Mesenchymal stem cell (in vitro differentiated cells and primary cell): Measurements from ENCODE around the gene WWOX.

Source experiments
- DNase-seq: peaks from one replicate; pipeline ENCODE4 v3.0.0-alpha.2; 2013
- H2AFZ ChIP-seq: one replicate; pipeline ENCODE4 v1.6.1; 2013; ENCODE audit warnings: low read depth, mild to moderate bottlenecking, control low read depth, inconsistent platforms, low read length, moderate library complexity
- H2AK5ac ChIP-seq: 2 replicates; pipeline ENCODE4 v1.6.1; 2013; ENCODE audit warnings: low read length, moderate library complexity, mild to moderate bottlenecking, inconsistent platforms; ENCODE audit not compliant: severe bottlenecking
- H2BK120ac ChIP-seq: one replicate; pipeline ENCODE4 v1.6.1; 2013; ENCODE audit warnings: low read depth, mild to moderate bottlenecking, inconsistent platforms, low read length, moderate library complexity
- H2BK12ac ChIP-seq, 2 experiments: one replicate each; pipeline ENCODE4 v1.6.1; 2013; ENCODE audit warnings: inconsistent platforms in 2 of 2, low read length in 2 of 2, mild to moderate bottlenecking in 2 of 2, moderate library complexity in 2 of 2, control low read depth in 1 of 2
- H2BK15ac ChIP-seq: one replicate; pipeline ENCODE4 v1.6.1; 2013; ENCODE audit warnings: mild to moderate bottlenecking, low read depth, inconsistent platforms; ENCODE audit not compliant: poor library complexity, severe bottlenecking
- H2BK5ac ChIP-seq: 2 replicates; pipeline ENCODE4 v1.6.1; 2013; ENCODE audit warnings: low read depth, mild to moderate bottlenecking, low read length, control low read depth, inconsistent platforms; ENCODE audit not compliant: poor library complexity, severe bottlenecking
- H3K14ac ChIP-seq, 2 experiments: one replicate each; pipeline ENCODE4 v1.6.1; 2013; ENCODE audit warnings: inconsistent platforms in 2 of 2, low read length in 2 of 2, control low read depth in 1 of 2, mild to moderate bottlenecking in 1 of 2, moderate library complexity in 1 of 2
- H3K18ac ChIP-seq, 2 experiments: one replicate each; pipeline ENCODE4 v1.6.1; 2013; ENCODE audit warnings: inconsistent platforms in 2 of 2, low read length in 2 of 2, control low read depth in 1 of 2, low read depth in 1 of 2, mild to moderate bottlenecking in 1 of 2
- H3K23ac ChIP-seq, 2 experiments: one replicate each; pipeline ENCODE4 v1.6.1; 2013; ENCODE audit warnings: inconsistent platforms in 2 of 2, low read length in 2 of 2, mild to moderate bottlenecking in 2 of 2, moderate library complexity in 2 of 2, control low read depth in 1 of 2
- H3K27ac ChIP-seq: 2 replicates; pipeline ENCODE4 v1.5.1; 2013; ENCODE audit warnings: mild to moderate bottlenecking, moderate library complexity, low read length, control low read depth, inconsistent platforms; ENCODE audit not compliant: poor library complexity, severe bottlenecking
- H3K27me3 ChIP-seq, 2 experiments: 2 replicates each; pipeline versions ENCODE4 v1.6.1 to v1.7.0; 2013; ENCODE audit warnings: low read length in 2 of 2, mild to moderate bottlenecking in 2 of 2, moderate library complexity in 2 of 2, control low read depth in 1 of 2, inconsistent platforms in 1 of 2; ENCODE audit not compliant: control insufficient read depth in 1 of 2, insufficient read depth in 1 of 2
- H3K36me3 ChIP-seq, 2 experiments: 2 replicates each; pipeline versions ENCODE4 v1.6.1 to v1.7.0; 2013; ENCODE audit warnings: low read length in 2 of 2, control low read depth in 1 of 2, inconsistent platforms in 1 of 2, low read depth in 1 of 2, mild to moderate bottlenecking in 1 of 2; ENCODE audit not compliant: insufficient read depth in 2 of 2, control insufficient read depth in 1 of 2
- H3K4ac ChIP-seq, 2 experiments: one replicate each; pipeline ENCODE4 v1.6.1; 2013; ENCODE audit warnings: inconsistent platforms in 2 of 2, low read length in 2 of 2, mild to moderate bottlenecking in 2 of 2, moderate library complexity in 2 of 2, control low read depth in 1 of 2, low read depth in 1 of 2
- H3K4me1 ChIP-seq: 2 replicates; pipeline ENCODE4 v1.6.1; 2013; ENCODE audit warnings: low read depth, low read length, control low read depth; ENCODE audit not compliant: control insufficient read depth, insufficient read depth
- H3K4me2 ChIP-seq: 2 replicates; pipeline ENCODE4 v1.6.1; 2013; ENCODE audit warnings: low read length, mild to moderate bottlenecking, inconsistent platforms; ENCODE audit not compliant: poor library complexity, severe bottlenecking
- H3K4me3 ChIP-seq, 2 experiments: 2 replicates each; pipeline versions ENCODE4 v1.5.1 to v1.7.0; 2013; ENCODE audit warnings: low read length in 2 of 2, mild to moderate bottlenecking in 2 of 2, control low read depth in 1 of 2, low read depth in 1 of 2; ENCODE audit not compliant: insufficient read depth in 1 of 2
- H3K79me1 ChIP-seq: replicated peaks from 2 replicates; pipeline ENCODE4 v1.6.1; 2013; ENCODE audit warnings: mild to moderate bottlenecking, control low read depth, low read length, inconsistent platforms; ENCODE audit not compliant: poor library complexity, severe bottlenecking
- H3K9ac ChIP-seq: 2 replicates; pipeline ENCODE4 v1.7.0; 2013; ENCODE audit warnings: mild to moderate bottlenecking, low read length, moderate library complexity
- H3K9me3 ChIP-seq: 2 replicates; pipeline ENCODE4 v1.7.0; 2013; ENCODE audit warnings: mild to moderate bottlenecking, low read length; ENCODE audit not compliant: control insufficient read depth
- H4K8ac ChIP-seq: one replicate; pipeline ENCODE4 v1.6.1; 2013; ENCODE audit warnings: inconsistent platforms, mild to moderate bottlenecking, low read length, moderate library complexity
- H4K91ac ChIP-seq: one replicate; pipeline ENCODE4 v1.6.1; 2013; ENCODE audit warnings: mild to moderate bottlenecking, low read length, inconsistent platforms
- WGBS: methylation state at CpG from one replicate; pipeline ENCODE4 v1.1.7; 2013; ENCODE audit warnings: mixed read lengths; 5-methylcytosine and 5-hydroxymethylcytosine counted together

WWOX gene

GRCh38 chr16:78663690-78664089 lies 564.2 kb downstream of the WWOX start:
- Histone ChIP-seq H2BK5ac (no peak overlapping the region), H3K4me3 (no peak overlapping the region), H3K4me1 (no peaks in the 10 kb centered on the region)

DNA sequence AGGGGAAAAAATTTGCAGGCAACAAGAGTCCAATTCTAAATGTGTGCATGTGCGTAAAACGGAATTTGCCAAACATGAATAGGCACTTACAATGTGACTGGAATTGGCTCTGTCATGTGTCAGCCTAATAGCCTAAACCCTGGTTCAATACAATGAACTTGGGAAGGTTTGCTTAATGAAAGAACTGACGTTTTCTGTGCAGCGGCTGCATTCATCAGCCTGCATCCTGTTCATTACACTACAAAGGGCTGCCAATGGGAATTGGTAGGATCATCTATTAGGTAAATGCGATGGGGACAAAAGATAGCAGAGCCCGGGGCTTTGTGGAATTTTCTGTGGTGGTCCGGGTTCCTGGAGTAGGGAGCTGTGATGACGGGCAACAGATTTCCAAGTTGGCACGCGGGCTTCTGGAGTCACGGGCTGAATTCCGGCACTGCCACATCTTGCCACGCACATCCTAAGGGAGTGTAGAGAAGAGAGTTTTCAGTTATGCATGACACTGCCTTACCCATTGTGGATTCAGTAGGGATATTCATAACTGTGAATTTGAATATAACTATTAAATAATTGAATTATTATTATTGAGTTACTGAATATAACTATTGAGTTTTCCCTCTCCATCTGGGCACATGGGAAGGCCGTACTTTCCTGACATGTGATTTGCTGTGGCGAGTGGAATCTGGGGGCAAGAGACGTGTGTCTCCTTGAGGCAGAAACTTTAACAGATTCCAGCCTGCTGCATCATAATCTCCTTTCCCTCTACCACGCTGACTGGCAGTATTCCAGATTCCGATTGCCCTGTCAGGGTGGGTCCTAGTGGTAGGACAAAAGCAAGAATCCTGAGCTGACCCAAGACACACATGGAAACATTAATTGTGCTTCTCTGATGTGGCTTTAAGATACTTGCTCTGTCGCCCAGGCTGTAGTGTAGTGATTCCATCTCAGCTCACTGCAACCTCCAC lies 565.6 kb downstream of the WWOX start:
- H3K4me1 ChIP-seq = no peaks in the 10 kb centered on the region
- no peak overlapping the region for H2AFZ ChIP-seq
- H3K23ac ChIP-seq = no peak overlapping the region
- H4K91ac ChIP-seq = no peak overlapping the region
- no peak overlapping the region for H3K4me2 ChIP-seq
- peak overlapping the region in 1 of 2 experiments; percentile 14 for H3K14ac ChIP-seq
- WGBS = 83% methylated on average over 17 of the region's 19 CpGs
- no peaks in the 10 kb centered on the region for H3K79me1 ChIP-seq
- peak overlapping the region in 1 of 2 experiments; percentile 47 for H2BK12ac ChIP-seq
- no peak overlapping the region for H2BK120ac ChIP-seq
- no peaks in the 10 kb centered on the region for H3K9me3 ChIP-seq
- H3K36me3 ChIP-seq = no peaks in the 10 kb centered on the region
- H3K27ac ChIP-seq = no peak overlapping the region
- no peak overlapping the region for H2BK15ac ChIP-seq
- no peak overlapping the region for H3K18ac ChIP-seq
- H3K27me3 ChIP-seq = no peaks in the 10 kb centered on the region
- H2BK5ac ChIP-seq = no peak overlapping the region
- H3K4ac ChIP-seq = no peak overlapping the region
- no peak overlapping the region for H2AK5ac ChIP-seq
- no peak overlapping the region for H3K9ac ChIP-seq
- DNase-seq = peak; percentile 27
- no peak overlapping the region for H3K4me3 ChIP-seq
- H4K8ac ChIP-seq = no peak overlapping the region

More at GRCh38 chr16:78663690-78664089, 564.2 kb downstream of the WWOX start:
- Histone ChIP-seq H3K9me3 (no peaks in the 10 kb centered on the region), H2BK120ac (no peak overlapping the region), H2BK15ac (no peak overlapping the region), H4K91ac (no peak overlapping the region), H3K36me3 (no peaks in the 10 kb centered on the region), H4K8ac (no peak overlapping the region), H2AK5ac (no peak overlapping the region), H3K27ac (no peak overlapping the region), H3K18ac (no peak overlapping the region), H3K27me3 (no peaks in the 10 kb centered on the region), H3K9ac (no peak overlapping the region), H3K14ac (peak overlapping the region in 1 of 2 experiments; percentile 44), H3K4me2 (no peak overlapping the region), H2AFZ (no peak overlapping the region), H3K79me1 (no peaks in the 10 kb centered on the region), H2BK12ac (no peak overlapping the region), H3K23ac (no peak overlapping the region), H3K4ac (no peak overlapping the region)
- 95% methylated on average over 5 of the region's 5 CpGs for WGBS
- DNase-seq = no peak

DNA sequence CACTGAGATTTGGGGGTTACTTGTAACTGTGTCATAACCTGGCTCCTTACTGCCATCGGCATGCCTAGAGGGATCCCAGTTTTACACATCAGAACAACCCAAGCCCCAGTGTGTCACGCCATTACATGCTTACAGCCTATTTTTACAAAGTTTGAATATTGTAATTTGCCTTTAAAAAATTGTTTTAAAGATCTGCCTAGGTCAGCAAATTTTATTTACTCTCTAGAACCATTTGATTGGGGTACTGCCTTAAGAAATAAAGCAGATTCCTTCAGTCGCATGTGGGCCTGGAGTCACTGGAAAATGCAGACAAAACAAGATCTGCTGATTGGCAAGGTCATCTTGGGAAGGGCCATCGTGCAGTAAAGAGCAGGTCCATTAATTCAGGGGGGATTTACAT lies 566.9 kb downstream of the WWOX start:
- 70% methylated on average over 3 of the region's 4 CpGs for WGBS
- no peak for DNase-seq
- Histone ChIP-seq H4K91ac (no peak overlapping the region), H3K4me2 (no peak overlapping the region), H3K23ac (no peak overlapping the region), H3K14ac (no peak overlapping the region), H3K4ac (no peak overlapping the region), H3K27me3 (no peaks in the 10 kb centered on the region), H3K79me1 (no peaks in the 10 kb centered on the region), H4K8ac (no peak overlapping the region), H3K18ac (no peak overlapping the region), H2BK15ac (no peak overlapping the region), H3K9ac (no peak overlapping the region), H2AFZ (no peak overlapping the region), H3K4me3 (no peak overlapping the region), H2BK5ac (no peak overlapping the region), H2BK12ac (no peak overlapping the region), H3K36me3 (no peaks in the 10 kb centered on the region), H3K9me3 (no peaks in the 10 kb centered on the region), H3K27ac (no peak overlapping the region), H3K4me1 (no peaks in the 10 kb centered on the region), H2AK5ac (no peak overlapping the region), H2BK120ac (no peak overlapping the region)

DNA sequence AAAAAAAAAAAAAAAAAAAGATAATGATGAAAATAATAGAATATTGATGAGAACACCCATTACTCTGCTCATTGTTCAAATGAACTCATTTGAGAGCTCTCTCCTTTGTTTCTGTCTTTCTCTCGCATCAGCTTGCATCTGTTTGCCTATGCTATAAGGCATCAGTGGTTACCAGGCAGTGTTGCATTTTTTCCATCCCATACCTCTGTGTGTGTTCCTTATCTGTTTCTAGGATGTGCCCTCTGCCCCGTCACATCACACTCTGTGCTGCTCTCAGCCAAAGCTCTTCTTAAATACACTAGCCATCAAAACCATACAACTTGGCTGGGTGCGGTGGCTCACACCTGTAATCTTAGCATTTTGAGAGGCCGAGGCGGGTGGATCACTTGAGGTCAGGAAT lies 568.2 kb downstream of the WWOX start:
- DNase-seq = no peak

More for the DNA sequence above, 568.2 kb downstream of the WWOX start:
- Histone ChIP-seq H3K18ac (peak overlapping the region in 1 of 2 experiments; percentile 61), H3K4me3 (no peak overlapping the region), H3K4ac (no peak overlapping the region), H2AK5ac (no peak overlapping the region), H2BK12ac (peak overlapping the region in 1 of 2 experiments; percentile 57), H2AFZ (no peak overlapping the region), H3K4me2 (no peak overlapping the region), H3K14ac (no peak overlapping the region), H2BK15ac (no peak overlapping the region), H4K91ac (no peak overlapping the region), H3K9me3 (no peaks in the 10 kb centered on the region), H4K8ac (no peak overlapping the region), H3K4me1 (no peaks in the 10 kb centered on the region), H3K27ac (no peak overlapping the region), H3K79me1 (no peaks in the 10 kb centered on the region), H3K27me3 (no peaks in the 10 kb centered on the region), H3K23ac (no peak overlapping the region), H2BK120ac (no peak overlapping the region), H3K9ac (no peak overlapping the region), H2BK5ac (no peak overlapping the region), H3K36me3 (no peaks in the 10 kb centered on the region)
- WGBS = 87% methylated on average over 5 of the region's 5 CpGs
